Breast epithelium (tissue), 3 donors: ENCODE data around the gene NXF3.

Experiments used
- POLR2A ChIP-seq: fragments of 450-650 bp; IDR thresholded peaks from one replicate; pipeline ENCODE4 v1.6.1; 2016; ENCODE audit warnings: antibody characterized with exemption, mild to moderate bottlenecking, moderate library complexity
- POLR2AphosphoS5 ChIP-seq, 3 donors: sonication (generic); formaldehyde crosslinking; IDR thresholded peaks; one replicate each; pipeline ENCODE4 v1.6.1; 2017; ENCODE audit warnings: antibody characterized with exemption in 3 of 3
- TF ChIP-seq, protein P1 (sequence below), 3 donors: fragments of 450-650 bp; IDR thresholded peaks; one replicate each; pipeline ENCODE4 v1.5.1; 2016 to 2017; ENCODE audit warnings: antibody characterized with exemption in 3 of 3, mild to moderate bottlenecking in 3 of 3, moderate library complexity in 3 of 3

- TF ChIP-seq POLR2A (no peak), POLR2AphosphoS5 (IDR thresholded peaks at IDR 0.05) (no peak)
- TF ChIP-seq, protein P1, sequence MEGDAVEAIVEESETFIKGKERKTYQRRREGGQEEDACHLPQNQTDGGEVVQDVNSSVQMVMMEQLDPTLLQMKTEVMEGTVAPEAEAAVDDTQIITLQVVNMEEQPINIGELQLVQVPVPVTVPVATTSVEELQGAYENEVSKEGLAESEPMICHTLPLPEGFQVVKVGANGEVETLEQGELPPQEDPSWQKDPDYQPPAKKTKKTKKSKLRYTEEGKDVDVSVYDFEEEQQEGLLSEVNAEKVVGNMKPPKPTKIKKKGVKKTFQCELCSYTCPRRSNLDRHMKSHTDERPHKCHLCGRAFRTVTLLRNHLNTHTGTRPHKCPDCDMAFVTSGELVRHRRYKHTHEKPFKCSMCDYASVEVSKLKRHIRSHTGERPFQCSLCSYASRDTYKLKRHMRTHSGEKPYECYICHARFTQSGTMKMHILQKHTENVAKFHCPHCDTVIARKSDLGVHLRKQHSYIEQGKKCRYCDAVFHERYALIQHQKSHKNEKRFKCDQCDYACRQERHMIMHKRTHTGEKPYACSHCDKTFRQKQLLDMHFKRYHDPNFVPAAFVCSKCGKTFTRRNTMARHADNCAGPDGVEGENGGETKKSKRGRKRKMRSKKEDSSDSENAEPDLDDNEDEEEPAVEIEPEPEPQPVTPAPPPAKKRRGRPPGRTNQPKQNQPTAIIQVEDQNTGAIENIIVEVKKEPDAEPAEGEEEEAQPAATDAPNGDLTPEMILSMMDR (IDR thresholded peaks at IDR 0.05): no peak
These were observed 8.5 kb upstream of the NXF3 start for GRCh38 chrX:103101299-103102042.
